Astrocyte (in vitro differentiated cells and primary cell): ENCODE measurements around the gene WIPI1.

Source experiments
- CTCF ChIP-seq: IDR thresholded peaks from 2 replicates; pipeline ENCODE4 v1.5.1; 2011; ENCODE audit warnings: low read depth, mild to moderate bottlenecking, inconsistent platforms, low read length, moderate library complexity; ENCODE audit not compliant: insufficient read depth
- EZH2 ChIP-seq: IDR thresholded peaks from 2 replicates; pipeline ENCODE4 v1.6.1; 2012; ENCODE audit warnings: mild to moderate bottlenecking, low read length, inconsistent platforms; ENCODE audit not compliant: insufficient read depth

DNA sequence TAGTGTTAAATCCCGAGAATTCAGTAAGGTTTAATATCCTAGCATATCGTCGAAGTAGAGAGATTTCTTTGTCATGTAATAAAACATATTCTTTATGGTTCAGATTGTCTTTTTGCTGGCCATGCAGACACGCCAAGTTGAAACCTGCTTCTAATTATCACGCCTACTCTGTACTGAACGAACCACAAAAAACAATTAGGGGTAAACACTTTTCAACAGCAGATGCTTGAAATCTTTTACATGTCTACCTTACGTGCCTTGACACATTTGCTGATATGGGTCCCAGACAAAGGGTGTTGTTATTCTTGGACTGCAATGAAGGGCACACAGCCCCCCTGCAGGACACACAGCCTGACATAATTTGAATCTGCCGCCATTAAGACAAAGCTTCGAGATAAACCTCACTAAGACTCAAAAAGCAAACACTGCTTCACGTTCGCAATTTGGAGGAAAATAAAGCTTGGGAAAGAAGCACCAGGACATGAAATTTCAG, 13.3 kb downstream of the WIPI1 start:
- TF ChIP-seq CTCF (no peak), EZH2 (no peak)
